Lower lobe of right lung (tissue), 2 donors: ENCODE data around the gene UNC119B. TPM values are rescaled to one million over a fixed set of nuclear protein-coding genes. Genes with fewer than 3 reads are reported as not detected.
A peak's percentile ranks its signal among the peaks of the same experiment; 100 is the strongest.

Experiments used
- ATAC-seq, 2 donors: fragments of 200-7000 bp; cut with Tn5 transposase; one replicate each; pipeline ENCODE4 v1.9.1; 2020 to 2022; ENCODE audit warnings: mild to moderate bottlenecking in 2 of 2, moderate library complexity in 2 of 2
- DNase-seq: peaks from one replicate; pipeline ENCODE4 v3.0.0-alpha.2; 2020
- H3K27ac ChIP-seq: fragments of 200-600 bp; one replicate; pipeline ENCODE4 v1.8.0; 2022
- H3K27me3 ChIP-seq: fragments of 200-600 bp; one replicate; pipeline ENCODE4 v1.8.0; 2022; ENCODE audit warnings: low read depth
- H3K36me3 ChIP-seq: fragments of 200-600 bp; one replicate; pipeline ENCODE4 v1.8.0; 2022; ENCODE audit warnings: mild to moderate bottlenecking
- H3K4me1 ChIP-seq: fragments of 200-600 bp; one replicate; pipeline ENCODE4 v1.8.0; 2022
- H3K4me3 ChIP-seq: fragments of 200-600 bp; one replicate; pipeline ENCODE4 v1.8.0; 2022; ENCODE audit warnings: mild to moderate bottlenecking
- H3K9me3 ChIP-seq: fragments of 200-600 bp; one replicate; pipeline ENCODE4 v1.8.0; 2022
- CTCF ChIP-seq: fragments of 200-600 bp; IDR thresholded peaks from one replicate; pipeline ENCODE4 v1.8.0; 2022; ENCODE audit warnings: antibody characterized with exemption, mild to moderate bottlenecking
- intact Hi-C: fragments of 100-400 bp; cut with DNase I; formaldehyde crosslinking; loops from one replicate; pipeline ENCODE4 v1.11.0; 2022
- total RNA-seq: library from RNA; stranded (reverse); fragmentation: NEBNext Ultra II Directional; extraction: Animal tissue kit (Norgen Biotek cat#: 25700); gene quantifications from one replicate; pipeline ENCODE4 v1.2.1, GENCODE V29; 2021
- donor health status: DM: no; HTN: yes; CAD: no; lungs with severe emphysema.

UNC119B gene
- total RNA-seq, 1 donor from 2014 or later: 27.1 TPM

GRCh38 chr12:120698665-120699064 lies 11.6 kb upstream of the UNC119B start:
- H3K36me3 ChIP-seq: peaks cover 91% of the 10 kb centered on the region
- H3K27ac ChIP-seq: peak overlapping the region; percentile 54
- peaks cover 41% of the 10 kb centered on the region for H3K4me1 ChIP-seq
- H3K27me3 ChIP-seq: no peaks in the 10 kb centered on the region
- no peaks in the 10 kb centered on the region for H3K9me3 ChIP-seq
- DNase-seq (no peak), ATAC-seq (peak in 1 of 2 donors; percentile 34)
- no peak overlapping the region for H3K4me3 ChIP-seq
- intact Hi-C loops: no loop called here
- no peak for TF ChIP-seq CTCF

- peaks cover 48% of the 10 kb centered on the region for H3K4me1 ChIP-seq
- H3K27me3 ChIP-seq: no peaks in the 10 kb centered on the region
- intact Hi-C loops: no loop called here
- no peak for DNase-seq
- no peak for ATAC-seq
- H3K27ac ChIP-seq: no peak overlapping the region
- no peak for TF ChIP-seq CTCF
- H3K36me3 ChIP-seq: peaks cover 82% of the 10 kb centered on the region
- no peak overlapping the region for H3K4me3 ChIP-seq
- no peaks in the 10 kb centered on the region for H3K9me3 ChIP-seq
Measured at GRCh38 chr12:120699553-120699952, 10.7 kb upstream of the UNC119B start.

GRCh38 chr12:120700886-120701285 lies 9.4 kb upstream of the UNC119B start:
- Histone ChIP-seq H3K27ac (no peak overlapping the region), H3K27me3 (no peaks in the 10 kb centered on the region), H3K4me3 (no peak overlapping the region), H3K36me3 (peaks cover 74% of the 10 kb centered on the region), H3K9me3 (no peaks in the 10 kb centered on the region), H3K4me1 (peaks cover 48% of the 10 kb centered on the region)
- TF ChIP-seq CTCF: no peak
- intact Hi-C loops: no loop called here
- no peak for ATAC-seq
- DNase-seq: no peak

- no peak for ATAC-seq
- peaks cover 43% of the 10 kb centered on the region for H3K4me1 ChIP-seq
- H3K27me3 ChIP-seq: no peaks in the 10 kb centered on the region
- H3K27ac ChIP-seq: no peak overlapping the region
- TF ChIP-seq CTCF: no peak
- H3K4me3 ChIP-seq: no peak overlapping the region
- DNase-seq: no peak
- peaks cover 56% of the 10 kb centered on the region for H3K36me3 ChIP-seq
- H3K9me3 ChIP-seq: no peaks in the 10 kb centered on the region
- intact Hi-C loops: no loop called here
Measured at GRCh38 chr12:120702637-120703036, 7.6 kb upstream of the UNC119B start.

GRCh38 chr12:120703311-120703942 lies 6.8 kb upstream of the UNC119B start:
- peaks cover 48% of the 10 kb centered on the region for H3K36me3 ChIP-seq
- H3K9me3 ChIP-seq: no peaks in the 10 kb centered on the region
- peak; percentile 91 to 92 for ATAC-seq
- peak overlapping the region; percentile 68 for H3K27ac ChIP-seq
- TF ChIP-seq CTCF: no peak
- peak; percentile 63 for DNase-seq
- intact Hi-C loops: no loop called here
- no peaks in the 10 kb centered on the region for H3K27me3 ChIP-seq
- H3K4me3 ChIP-seq: no peak overlapping the region
- peaks cover 35% of the 10 kb centered on the region for H3K4me1 ChIP-seq
